ENCODE measurements around the gene MAML2. TPM values are rescaled to one million over a fixed set of nuclear protein-coding genes. Genes with fewer than 3 reads are reported as not detected.

MAML2 gene
- total RNA-seq, 2 experiments from 2014 or later: 0.15 to 1.0 TPM

GRCh38 chr11:96254854-96255253, 88.1 kb downstream of the MAML2 start:
- H3K9me2 ChIP-seq (ENCODE audit: insufficient read depth, low read length): no peaks in the 10 kb centered on the region
- peaks cover 67% of the 10 kb centered on the region for H3K4me1 ChIP-seq (ENCODE audit: insufficient read depth, low read length, poor library complexity, severe bottlenecking)
- ChIA-PET CTCF (ENCODE audit: unreplicated experiment) (interaction anchor here (1.2 to 1.3 kb wide), 2 partner anchors 13 to 17 kb away, joined by 3 to 5 read pairs; no protein-coding TSS in a partner anchor), POLR2A (interaction anchor here (0.6 to 1.5 kb wide), 3 partner anchors 10 to 41 kb away, joined by 3 to 7 read pairs (median 3); no protein-coding TSS in a partner anchor)
- no peak for TF ChIP-seq CTCF (conservative IDR thresholded peaks at IDR 0.05; ENCODE audit: low read length)
- TF ChIP-seq EZH2phosphoT487 (IDR thresholded peaks at IDR 0.05; ENCODE audit: borderline replicate concordance, low read depth, low read length): no peak
- no peak for DNase-seq (ENCODE audit: low spot score)
- no peaks in the 10 kb centered on the region for H4K20me1 ChIP-seq (ENCODE audit: insufficient read depth, low read length)
- no peak overlapping the region for H3K27ac ChIP-seq (ENCODE audit: low read depth, low read length, poor library complexity, severe bottlenecking)
- intact Hi-C loops (cut with micrococcal nuclease; ENCODE audit: unreplicated experiment): loop anchor here (5.0 kb wide), 1 partner anchor 132 kb away; the partner anchor contains the start of gene CCDC82
- no peaks in the 10 kb centered on the region for H3K9me3 ChIP-seq (ENCODE audit: low read length)
- no peaks in the 10 kb centered on the region for H3K79me2 ChIP-seq (ENCODE audit: insufficient read depth, low read depth, low read length)
- H3K4me3 ChIP-seq (ENCODE audit: low read depth, low read length, poor library complexity, severe bottlenecking): no peak overlapping the region
- H3K36me3 ChIP-seq (ENCODE audit: insufficient read depth, low read length): no peaks in the 10 kb centered on the region
- no peak overlapping the region for H2AFZ ChIP-seq (ENCODE audit: low read length)
- BruUV-seq (replicated peaks): no TSS peak
- H3K4me2 ChIP-seq (ENCODE audit: low read length): peak overlapping the region; percentile 54; the same call in 1 of the 2 replicates

- peak; percentile 42 for DNase-seq (ENCODE audit: low spot score)
These were observed 88.9 kb downstream of the MAML2 start for GRCh38 chr11:96254087-96254486.

More at GRCh38 chr11:96254087-96254486, 88.9 kb downstream of the MAML2 start:
- ChIA-PET POLR2A (interaction anchor here (0.6 to 1.3 kb wide), 5 partner anchors 10 to 1852 kb away, joined by 3 to 4 read pairs (median 3); no protein-coding TSS in a partner anchor), CTCF (ENCODE audit: unreplicated experiment) (no interaction called here)
- H3K4me3 ChIP-seq (ENCODE audit: low read depth, low read length, poor library complexity, severe bottlenecking): peak overlapping the region; percentile 12
- intact Hi-C loops (cut with micrococcal nuclease; ENCODE audit: unreplicated experiment): no loop called here
- no TSS peak for BruUV-seq (replicated peaks)
- H4K20me1 ChIP-seq (ENCODE audit: insufficient read depth, low read length): no peaks in the 10 kb centered on the region
- no peak overlapping the region for H3K27ac ChIP-seq (ENCODE audit: low read depth, low read length, poor library complexity, severe bottlenecking)
- no peaks in the 10 kb centered on the region for H3K9me3 ChIP-seq (ENCODE audit: low read length)
- peaks cover 60% of the 10 kb centered on the region for H3K4me1 ChIP-seq (ENCODE audit: insufficient read depth, low read length, poor library complexity, severe bottlenecking)
- H3K36me3 ChIP-seq (ENCODE audit: insufficient read depth, low read length): no peaks in the 10 kb centered on the region
- no peak for TF ChIP-seq EZH2phosphoT487 (IDR thresholded peaks at IDR 0.05; ENCODE audit: borderline replicate concordance, low read depth, low read length)
- no peak for TF ChIP-seq CTCF (conservative IDR thresholded peaks at IDR 0.05; ENCODE audit: low read length)
- peak overlapping the region; percentile 54 for H3K4me2 ChIP-seq (ENCODE audit: low read length)
- H3K9me2 ChIP-seq (ENCODE audit: insufficient read depth, low read length): no peaks in the 10 kb centered on the region
- H2AFZ ChIP-seq (ENCODE audit: low read length): no peak overlapping the region
- no peaks in the 10 kb centered on the region for H3K79me2 ChIP-seq (ENCODE audit: insufficient read depth, low read depth, low read length)
